MM.1S (cell line): ENCODE data around the gene SPC24.
"Not testable (repeated sequence)": the region's sequence is repeated elsewhere in the genome, so short reads cannot be mapped to it uniquely, and the experiment has no call there.

Experiments used
- DNase-seq: peaks from one replicate; pipeline ENCODE4 v3.0.0-alpha.2; 2015
- H2AFZ ChIP-seq: fragments of 300-600 bp; sonication (generic); 2 replicates; pipeline ENCODE4 v1.6.0; 2016; ENCODE audit warnings: antibody characterized with exemption, low read length
- H3F3A ChIP-seq: fragments of 300-600 bp; sonication (generic); 2 replicates; pipeline ENCODE4 v1.6.1; 2016; ENCODE audit warnings: mild to moderate bottlenecking, antibody characterized with exemption, low read length, moderate library complexity, mixed read lengths; ENCODE audit not compliant: insufficient read depth
- H3K27ac ChIP-seq: fragments of 300-600 bp; sonication (generic); 2 replicates; pipeline ENCODE4 v1.5.1; 2016; ENCODE audit warnings: mild to moderate bottlenecking, low read length
- H3K27me3 ChIP-seq: fragments of 300-600 bp; sonication (generic); replicated peaks from 2 replicates; pipeline ENCODE4 v1.6.0; 2016; ENCODE audit warnings: low read length; ENCODE audit not compliant: insufficient read depth
- H3K36me3 ChIP-seq: fragments of 300-600 bp; sonication (generic); replicated peaks from 2 replicates; pipeline ENCODE4 v1.6.1; 2016; ENCODE audit warnings: mild to moderate bottlenecking, low read length, mixed read lengths; ENCODE audit not compliant: insufficient read depth
- H3K4me1 ChIP-seq: fragments of 300-600 bp; sonication (generic); 2 replicates; pipeline ENCODE4 v1.6.1; 2016; ENCODE audit warnings: low read length, mixed read lengths
- H3K4me2 ChIP-seq: fragments of 300-600 bp; sonication (generic); 2 replicates; pipeline ENCODE4 v1.6.0; 2016; ENCODE audit warnings: low read depth, low read length
- H3K4me3 ChIP-seq: fragments of 300-600 bp; sonication (generic); 2 replicates; pipeline ENCODE4 v1.5.1; 2016; ENCODE audit warnings: low read length, mixed read lengths
- H3K79me2 ChIP-seq: fragments of 300-600 bp; sonication (generic); 2 replicates; pipeline ENCODE4 v1.6.1; 2016; ENCODE audit warnings: mixed run types, low read length, mixed read lengths
- H3K9ac ChIP-seq: fragments of 300-600 bp; sonication (generic); 2 replicates; pipeline ENCODE4 v1.6.1; 2016; ENCODE audit warnings: low read length, mixed read lengths
- H3K9me2 ChIP-seq: fragments of 300-600 bp; sonication (generic); replicated peaks from 2 replicates; pipeline ENCODE4 v1.6.1; 2016; ENCODE audit warnings: mild to moderate bottlenecking, low read length, mixed read lengths; ENCODE audit not compliant: insufficient read depth
- H3K9me3 ChIP-seq: fragments of 300-600 bp; sonication (generic); replicated peaks from 2 replicates; pipeline ENCODE4 v1.6.1; 2016; ENCODE audit warnings: mild to moderate bottlenecking, low read length, mixed read lengths; ENCODE audit not compliant: insufficient read depth
- H4K20me1 ChIP-seq: fragments of 300-600 bp; sonication (generic); 2 replicates; pipeline ENCODE4 v1.6.1; 2016; ENCODE audit warnings: mild to moderate bottlenecking, low read length, moderate library complexity, mixed read lengths; ENCODE audit not compliant: insufficient read depth
- CTCF ChIP-seq: fragments of 300-600 bp; sonication (generic); IDR thresholded peaks from 2 replicates; pipeline ENCODE4 v1.5.1; 2016; ENCODE audit warnings: antibody characterized with exemption, low read length, mixed read lengths
- EZH2 ChIP-seq: fragments of 300-600 bp; sonication (generic); optimal IDR thresholded peaks from 2 replicates; pipeline ENCODE3; 2017; ENCODE audit warnings: low read depth, mild to moderate bottlenecking, antibody characterized with exemption, low read length, mixed read lengths
- EZH2phosphoT487 ChIP-seq: fragments of 300-600 bp; sonication (generic); IDR thresholded peaks from 2 replicates; pipeline ENCODE4 v1.6.1; 2018; ENCODE audit warnings: antibody characterized with exemption, low read length

The SPC24 gene

GRCh38 chr19:11130824-11131455, 24.6 kb downstream of the SPC24 start:
- H3K4me3 ChIP-seq = no peak overlapping the region
- DNase-seq = peak; percentile 54
- H3K4me2 ChIP-seq = no peak overlapping the region
- H3K27me3 ChIP-seq = no peaks in the 10 kb centered on the region
- H3K9me2 ChIP-seq = no peaks in the 10 kb centered on the region
- peaks cover 27% of the 10 kb centered on the region for H3K36me3 ChIP-seq
- H3K79me2 ChIP-seq = peaks cover 4% of the 10 kb centered on the region; the same call in 1 of the 2 replicates
- no peak overlapping the region for H3K27ac ChIP-seq
- no peaks in the 10 kb centered on the region for H4K20me1 ChIP-seq
- H3K4me1 ChIP-seq = no peaks in the 10 kb centered on the region
- no peak overlapping the region for H2AFZ ChIP-seq
- no peak overlapping the region for H3K9ac ChIP-seq
- H3F3A ChIP-seq = peaks cover 43% of the 10 kb centered on the region
- TF ChIP-seq EZH2phosphoT487 = no peak
- no peak for TF ChIP-seq EZH2
- TF ChIP-seq CTCF = peak; percentile 72
- no peaks in the 10 kb centered on the region for H3K9me3 ChIP-seq

DNA sequence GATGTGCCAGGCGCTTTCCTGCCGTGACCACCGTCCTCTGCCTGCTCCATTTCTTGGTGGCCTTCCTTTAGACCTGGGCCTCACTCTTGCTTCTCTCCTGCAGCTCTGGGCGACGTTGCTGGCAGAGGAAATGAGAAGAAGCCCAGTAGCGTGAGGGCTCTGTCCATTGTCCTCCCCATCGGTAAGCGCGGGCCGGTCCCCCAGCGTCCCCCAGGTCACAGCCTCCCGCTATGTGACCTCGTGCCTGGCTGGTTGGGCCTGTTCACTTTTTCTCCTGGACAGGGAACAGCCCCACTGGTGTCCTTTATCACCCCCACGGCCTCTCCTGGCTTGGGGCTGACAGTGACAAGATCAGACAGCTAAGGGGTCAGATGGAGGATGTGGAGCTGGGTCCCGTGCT, 27.7 kb downstream of the SPC24 start:
- H3K27ac ChIP-seq = no peak overlapping the region
- H3K27me3 ChIP-seq = no peaks in the 10 kb centered on the region
- no peak overlapping the region for H3K4me2 ChIP-seq
- no peak overlapping the region for H3K4me3 ChIP-seq
- H4K20me1 ChIP-seq = no peaks in the 10 kb centered on the region
- no peak for TF ChIP-seq EZH2phosphoT487
- no peak for TF ChIP-seq CTCF
- TF ChIP-seq EZH2 = no peak
- no peaks in the 10 kb centered on the region for H3K4me1 ChIP-seq
- no peaks in the 10 kb centered on the region for H3K9me2 ChIP-seq
- H2AFZ ChIP-seq = no peak overlapping the region
- H3F3A ChIP-seq = peaks cover 38% of the 10 kb centered on the region
- H3K36me3 ChIP-seq = peaks cover 33% of the 10 kb centered on the region
- no peak for DNase-seq
- no peaks in the 10 kb centered on the region for H3K9me3 ChIP-seq
- H3K79me2 ChIP-seq = peaks cover 8% of the 10 kb centered on the region
- no peak overlapping the region for H3K9ac ChIP-seq

- Histone ChIP-seq H3K9ac (no peak overlapping the region), H3K9me2 (no peaks in the 10 kb centered on the region), H3K4me1 (no peaks in the 10 kb centered on the region), H3K27ac (no peak overlapping the region), H3K4me2 (no peak overlapping the region), H3K27me3 (no peaks in the 10 kb centered on the region), H4K20me1 (no peaks in the 10 kb centered on the region), H3K36me3 (peaks cover 24% of the 10 kb centered on the region), H2AFZ (no peak overlapping the region), H3K79me2 (peaks cover 8% of the 10 kb centered on the region), H3K9me3 (no peaks in the 10 kb centered on the region), H3K4me3 (no peak overlapping the region), H3F3A (peaks cover 28% of the 10 kb centered on the region)
- DNase-seq = peak; percentile 77
- TF ChIP-seq EZH2phosphoT487 (no peak), CTCF (peak; percentile 75)
Measured at GRCh38 chr19:11125994-11126685, 29.4 kb downstream of the SPC24 start.

DNA sequence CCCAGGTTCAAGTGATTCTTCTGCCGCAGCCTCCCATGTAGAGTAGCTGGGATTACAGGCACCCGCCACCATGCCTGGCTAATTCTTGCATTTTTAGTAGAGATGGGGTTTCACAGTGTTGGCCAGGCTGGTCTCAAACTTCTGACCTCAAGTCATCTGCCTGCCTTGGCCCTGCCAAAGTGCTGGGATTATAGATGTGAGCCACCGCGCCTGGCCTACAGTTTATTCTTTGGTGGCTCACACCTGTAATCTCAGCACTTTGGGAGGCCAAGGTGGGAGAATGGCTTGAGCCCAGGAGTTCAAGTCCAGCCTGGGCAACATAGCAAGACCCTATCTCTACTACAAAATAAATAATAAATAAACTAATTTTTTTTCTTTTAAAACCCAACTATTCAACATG, 31.4 kb downstream of the SPC24 start:
- H3K27me3 ChIP-seq, H3K4me1 ChIP-seq, H3K27ac ChIP-seq, H3K9me3 ChIP-seq, H2AFZ ChIP-seq, H3K79me2 ChIP-seq, H3K9ac ChIP-seq, DNase-seq, H3K4me3 ChIP-seq, H3K4me2 ChIP-seq, H4K20me1 ChIP-seq, H3K9me2 ChIP-seq: not testable (repeated sequence)
- Histone ChIP-seq H3F3A (peaks cover 11% of the 10 kb centered on the region; the same call in 1 of the 2 replicates), H3K36me3 (peaks cover 28% of the 10 kb centered on the region)
